Glomerular visceral epithelial cell (primary cell): ENCODE data around the gene SNRPN.
"Not testable (repeated sequence)": the region's sequence is repeated elsewhere in the genome, so short reads cannot be mapped to it uniquely, and the experiment has no call there.

ENCODE experiments used
- DNase-seq: peaks from one replicate; pipeline ENCODE4 v3.0.0-alpha.2; 2016; ENCODE audit errors: extremely low spot score

The SNRPN gene

GRCh38 chr15:24954783-24955530 lies at the start of gene SNRPN, which contains the start of gene SNURF:
Gene SNRPN, plus strand, starts transcription at chr15:24954987. Its CDS starts 19,467 bp downstream, at chr15:24974454.
Gene SNURF, plus strand, starts transcription at chr15:24954987. Its CDS starts 62 bp downstream, at chr15:24955049.
- peak; percentile 72 for DNase-seq

DNA sequence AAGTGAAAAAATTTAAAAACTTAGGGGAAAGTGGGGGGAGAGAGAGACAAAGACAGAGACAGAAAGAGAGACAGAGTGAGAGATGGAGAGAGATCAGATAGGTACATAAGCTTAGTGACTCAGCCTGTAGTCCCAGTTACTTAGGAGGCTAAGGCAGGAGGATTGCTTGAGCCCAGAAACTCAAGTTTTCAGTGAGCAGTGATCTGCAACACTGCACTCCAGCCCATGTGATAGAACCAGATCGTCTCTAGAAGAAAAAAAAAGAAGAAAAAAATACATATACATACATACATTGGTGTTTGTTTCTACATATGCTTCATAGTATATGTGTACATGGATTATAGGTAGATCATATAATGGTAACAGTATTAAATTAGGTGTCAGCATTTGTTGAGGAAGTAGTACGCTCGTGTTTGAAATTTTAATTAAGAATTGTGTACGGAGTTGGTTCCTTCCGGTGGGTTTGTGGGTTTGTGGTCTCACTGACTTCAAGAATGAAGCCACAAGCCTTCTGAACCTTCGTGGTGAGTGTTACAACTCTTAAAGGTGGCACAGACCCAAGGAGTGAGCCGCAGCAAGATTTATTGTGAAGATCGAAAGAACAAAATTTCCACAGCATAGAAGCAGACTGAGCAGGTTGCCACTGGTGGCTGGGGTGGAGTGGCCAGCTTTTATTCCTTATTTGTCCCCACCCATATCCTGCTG lies 38.3 kb upstream of the SNRPN start:
- DNase-seq, result no peak

GRCh38 chr15:24917431-24917830 lies 37.4 kb upstream of the SNRPN start:
- DNase-seq, result no peak

DNA sequence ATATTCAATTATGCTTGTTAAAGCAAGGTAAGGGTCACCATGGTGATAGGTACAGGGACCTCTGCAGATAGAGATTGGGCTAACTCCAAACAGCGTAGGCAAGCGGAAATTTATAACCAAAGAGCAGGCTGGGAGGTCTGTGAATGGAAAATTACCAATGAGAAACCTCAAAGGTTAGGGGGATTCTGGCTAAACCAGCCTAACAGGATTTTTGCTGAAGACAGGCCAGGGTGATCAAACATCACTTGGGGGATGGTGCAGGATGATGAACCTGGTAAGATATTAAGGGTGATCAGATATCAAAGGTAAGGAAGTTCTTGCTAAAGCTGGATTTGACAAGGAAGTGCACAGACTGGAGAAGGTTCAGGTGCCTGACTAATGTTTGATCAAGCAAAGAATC lies 35.3 kb upstream of the SNRPN start:
- DNase-seq, result no peak

GRCh38 chr15:24922781-24923180 lies 32.0 kb upstream of the SNRPN start:
- not testable (repeated sequence) for DNase-seq

DNA sequence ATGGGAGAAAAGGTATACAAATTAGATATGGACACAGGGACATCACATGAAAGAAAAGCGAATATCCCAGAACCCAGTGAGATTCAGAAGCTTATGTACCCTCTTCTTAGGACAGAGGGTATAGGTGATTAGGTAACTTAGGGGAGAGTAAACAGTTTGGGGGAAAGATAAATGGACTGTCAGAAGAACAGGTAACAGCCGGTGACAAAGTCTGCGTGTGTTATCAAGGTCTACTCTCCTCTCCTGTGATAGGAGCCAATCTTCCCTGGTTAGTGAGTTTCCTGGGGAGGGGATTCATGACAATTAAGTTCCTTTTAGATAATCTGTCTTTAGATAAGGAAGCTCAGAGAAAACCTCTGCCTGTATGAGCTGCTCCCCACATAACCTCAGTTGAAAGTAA lies 30.6 kb upstream of the SNRPN start:
- no peak for DNase-seq

DNA sequence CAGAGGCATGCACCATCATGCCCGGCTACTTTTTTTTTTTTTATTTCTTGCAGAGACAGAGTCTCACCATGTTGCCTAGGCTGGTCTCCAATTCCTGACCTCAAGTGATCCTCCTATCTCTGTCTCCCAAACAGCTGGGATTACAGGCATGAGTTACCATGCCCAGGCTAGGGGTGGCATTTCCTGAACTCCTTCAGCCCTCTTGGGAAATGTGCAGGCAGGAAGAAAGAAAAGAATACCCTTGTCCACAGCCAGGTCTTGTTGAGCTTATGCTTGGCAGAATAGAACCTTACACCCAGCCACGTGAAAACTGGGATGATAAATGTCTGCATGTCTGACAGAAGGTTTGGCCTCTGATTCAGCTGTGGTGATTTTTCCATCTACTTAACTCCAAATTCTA lies 30.2 kb upstream of the SNRPN start:
- no peak for DNase-seq

DNA sequence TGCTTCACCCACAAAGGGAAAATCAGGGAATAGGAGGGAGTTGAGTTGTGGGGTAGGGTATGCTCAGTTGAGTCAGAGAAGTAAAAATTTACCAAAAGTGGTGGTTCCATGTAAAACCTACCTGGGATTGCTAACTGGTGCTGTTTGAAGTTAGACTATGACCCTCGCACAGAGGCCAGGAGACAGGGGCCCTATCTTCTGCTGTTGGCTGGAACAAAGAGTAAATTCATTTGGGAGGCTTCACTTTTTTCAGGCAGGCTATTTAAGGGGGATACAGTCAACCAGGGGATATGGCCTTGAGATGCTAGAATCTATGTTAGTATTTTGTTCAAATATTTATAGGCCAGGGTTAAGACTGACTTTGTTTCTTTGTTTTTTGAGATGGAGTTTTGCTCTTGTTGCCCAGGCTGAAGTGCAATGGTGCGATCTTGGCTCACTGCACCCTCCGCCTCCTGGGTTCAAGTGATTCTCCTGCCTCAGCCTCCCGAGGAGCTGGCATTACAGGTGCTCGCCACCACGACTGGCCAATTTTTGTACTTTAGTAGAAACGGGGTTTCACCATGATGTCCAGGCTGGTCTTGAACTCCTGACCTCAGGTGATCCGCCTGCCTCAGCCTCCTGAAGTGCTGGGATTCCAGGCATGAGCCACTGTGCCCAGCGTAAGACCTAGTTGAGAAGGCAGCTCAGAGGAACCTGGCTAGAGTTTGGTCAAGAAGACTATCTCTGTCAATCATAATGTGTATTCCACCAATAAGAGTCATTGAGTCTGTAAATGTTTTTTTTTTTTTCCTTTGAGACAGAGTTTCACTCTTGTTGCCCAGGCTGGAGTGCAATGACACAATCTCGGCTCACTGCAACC lies 22.7 kb upstream of the SNRPN start:
- not testable (repeated sequence) for DNase-seq

DNA sequence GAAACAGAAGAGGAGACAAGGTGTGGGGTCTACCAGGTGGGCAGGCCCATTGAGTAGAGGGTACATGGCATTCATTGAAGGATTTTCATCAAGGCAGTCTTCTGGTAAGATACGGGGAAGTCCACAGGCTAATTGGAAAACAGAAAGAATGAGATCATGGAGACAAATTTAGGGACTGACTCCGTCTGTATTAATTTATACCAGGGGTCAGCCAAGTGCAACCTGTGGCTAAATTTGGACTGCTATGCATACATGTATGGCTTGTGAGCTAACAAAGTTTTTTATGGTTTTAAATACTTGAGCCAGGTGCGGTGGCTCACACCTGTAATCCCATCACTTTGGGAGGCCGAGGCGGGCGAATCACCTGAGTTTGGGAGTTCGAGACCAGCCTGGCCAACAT lies 21.1 kb upstream of the SNRPN start:
- DNase-seq, result no peak

- not testable (repeated sequence) for DNase-seq
These were observed 16.6 kb upstream of the SNRPN start for GRCh38 chr15:24938224-24938623.

DNA sequence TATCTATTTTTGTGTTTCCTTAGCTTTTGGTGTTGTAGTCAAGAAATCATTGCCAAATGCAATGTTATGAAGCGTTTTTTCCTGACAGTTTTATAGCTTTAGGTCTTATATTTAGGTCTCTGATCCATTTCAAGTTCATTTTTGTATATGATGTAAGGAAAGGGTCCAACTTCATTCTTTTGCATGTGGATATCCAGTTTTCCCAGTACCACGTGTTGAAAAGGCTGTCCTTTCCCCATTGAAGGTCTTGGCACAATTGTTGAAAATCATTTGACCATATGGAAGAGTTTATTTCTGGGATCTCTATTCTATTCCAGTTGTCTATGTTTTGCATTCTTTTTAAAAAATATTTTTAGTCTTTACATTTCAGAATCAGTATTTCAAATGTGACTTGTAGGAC lies 14.6 kb upstream of the SNRPN start:
- DNase-seq, result no peak

- no peak for DNase-seq
These were observed 11.4 kb upstream of the SNRPN start for GRCh38 chr15:24943361-24943760.

DNA sequence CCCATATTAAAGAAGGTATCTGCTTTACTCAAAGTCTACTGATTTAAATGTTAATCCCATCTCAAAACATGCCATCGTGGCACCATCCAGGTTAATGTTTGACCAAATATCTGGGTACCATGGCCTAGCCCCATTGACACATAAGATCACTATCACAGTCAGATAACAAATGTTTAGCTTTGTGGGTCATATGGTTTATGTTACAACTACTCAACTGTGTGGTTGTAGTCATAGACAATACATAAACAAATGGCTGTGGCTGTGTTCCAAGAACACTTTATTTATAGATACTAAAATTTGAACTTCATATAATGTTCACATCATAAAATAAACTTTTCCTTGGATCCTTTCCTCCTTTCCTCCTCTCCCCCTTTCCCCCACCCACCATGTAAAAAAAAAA lies 9.8 kb upstream of the SNRPN start:
- DNase-seq, result no peak

GRCh38 chr15:24945711-24946110 lies 9.1 kb upstream of the SNRPN start:
- DNase-seq, result no peak

DNA sequence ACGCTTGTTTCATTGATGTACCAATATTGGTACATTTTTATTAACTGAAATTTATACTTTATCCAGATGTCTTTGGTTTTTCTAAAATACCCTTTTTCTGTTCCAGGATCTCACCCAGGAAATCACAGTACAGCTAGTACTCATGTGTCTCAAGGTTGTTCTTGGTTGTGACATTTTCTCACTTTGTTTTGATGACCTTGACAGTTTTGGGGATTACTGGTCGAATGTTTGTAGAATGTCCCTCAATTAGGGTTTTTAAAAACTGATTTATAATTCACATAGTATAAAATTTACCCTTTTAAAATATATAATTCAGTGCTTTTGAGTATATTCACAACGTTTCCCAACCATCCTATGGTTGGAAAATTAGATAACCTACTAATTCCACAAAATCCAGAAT lies 6.3 kb upstream of the SNRPN start:
- no peak for DNase-seq

DNA sequence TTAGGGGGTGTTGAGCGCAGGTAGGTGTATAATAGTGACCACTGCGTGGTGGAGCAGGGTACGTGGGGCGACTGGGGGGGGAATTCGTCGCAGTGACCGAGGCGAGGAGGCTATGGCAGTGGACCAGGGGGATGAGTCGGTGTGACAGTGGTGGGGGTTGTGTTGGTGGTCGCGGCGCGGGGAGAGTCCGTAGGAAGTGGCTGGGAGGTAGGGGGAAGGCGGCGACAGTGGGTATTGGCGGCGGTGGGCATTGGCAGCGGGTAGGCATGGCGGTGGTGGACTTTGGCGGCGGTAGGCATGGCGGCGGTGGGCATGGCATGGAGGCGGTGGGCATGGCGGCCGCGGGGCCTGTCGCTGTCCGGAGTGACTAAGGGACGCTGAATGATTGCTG lies 739 bp downstream of the SNRPN start:
- DNase-seq, result peak; percentile 1

GRCh38 chr15:24956111-24956838 lies 1.5 kb downstream of the SNRPN start:
- DNase-seq, result peak; percentile 87

DNA sequence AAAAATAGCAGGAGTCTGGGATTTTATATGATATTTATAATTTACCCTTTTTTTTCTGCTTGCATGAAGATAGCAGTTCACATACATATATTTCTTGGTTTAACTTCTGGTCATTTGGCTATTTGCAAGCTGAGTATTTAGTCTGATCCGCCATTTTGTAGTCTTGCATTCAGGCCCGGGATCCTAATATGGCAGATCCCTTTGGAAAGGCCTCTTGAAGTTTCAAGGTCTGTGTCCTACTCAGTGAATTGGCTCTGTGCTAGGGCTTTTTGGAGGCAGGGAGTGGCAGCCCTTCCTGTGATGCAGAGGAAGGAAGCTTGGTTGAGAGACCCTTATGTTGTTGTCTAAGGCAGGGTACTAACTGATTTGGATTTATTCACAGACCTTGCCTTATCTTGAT lies 2.9 kb downstream of the SNRPN start:
- peak; percentile 1 for DNase-seq

DNA sequence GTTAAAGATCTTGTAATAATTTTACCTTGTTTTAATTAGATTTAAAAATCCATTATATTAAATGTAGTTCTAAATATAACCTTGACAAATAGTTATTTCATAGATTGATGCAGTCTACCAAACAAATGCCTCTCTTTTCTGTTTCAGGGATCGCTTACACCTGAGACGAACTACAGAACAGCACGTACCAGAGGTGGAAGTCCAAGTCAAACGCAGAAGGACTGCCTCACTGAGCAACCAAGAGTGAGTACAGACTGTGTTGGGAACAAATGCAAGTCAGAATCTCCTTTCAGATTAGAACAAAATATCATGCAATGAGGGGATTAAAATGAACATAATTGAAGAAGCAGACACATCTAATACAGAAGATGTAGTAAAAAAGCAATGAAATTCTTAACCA lies 7.2 kb downstream of the SNRPN start:
- DNase-seq, result no peak

DNA sequence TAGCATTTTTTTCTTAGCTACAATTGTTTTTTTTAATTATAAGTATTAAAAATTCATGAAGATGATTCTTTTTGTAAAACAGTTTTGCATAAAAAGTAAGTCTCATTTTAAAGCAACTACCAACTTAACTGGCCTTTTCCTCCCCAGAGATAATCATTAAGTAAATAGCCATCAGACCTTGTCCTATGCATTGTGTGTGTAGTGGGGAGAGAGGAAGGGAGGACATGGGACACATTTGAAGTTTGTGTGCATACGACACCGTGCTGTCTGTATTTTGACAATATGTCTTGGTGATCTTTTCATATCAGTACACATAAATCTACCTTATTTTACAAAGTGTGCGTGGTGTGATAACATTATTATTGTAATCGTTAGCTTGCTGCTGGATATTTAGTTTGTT lies 8.1 kb downstream of the SNRPN start:
- DNase-seq, result no peak

GRCh38 chr15:24966364-24967103 lies 11.7 kb downstream of the SNRPN start:
- no peak for DNase-seq
